GM12878 (cell line): ENCODE measurements around the gene LRRTM1.

Experiments used
- ATF2 ChIP-seq: IDR thresholded peaks from 2 replicates; pipeline ENCODE4 v1.6.1; 2012; ENCODE audit warnings: low read length, inconsistent platforms
- CHD1 ChIP-seq: IDR thresholded peaks from 2 replicates; pipeline ENCODE4 v1.6.1; 2012; ENCODE audit warnings: low read depth, low read length, improper control_type of control experiment
- CREB1 ChIP-seq: IDR thresholded peaks from 2 replicates; pipeline ENCODE4 v1.6.1; 2012; ENCODE audit warnings: low read depth, mild to moderate bottlenecking, inconsistent platforms
- CTCF ChIP-seq, 3 experiments: IDR thresholded peaks in 2 of 3; conservative IDR thresholded peaks in 1 of 3; 2 replicates each; pipeline ENCODE4 v1.5.1; 2011; ENCODE audit warnings: low read depth in 3 of 3, low read length in 3 of 3, mild to moderate bottlenecking in 3 of 3, control low read depth in 2 of 3, moderate library complexity in 2 of 3, inconsistent platforms in 1 of 3, mixed read lengths in 1 of 3; ENCODE audit not compliant: control insufficient read depth in 2 of 3, insufficient read depth in 1 of 3; ENCODE audit errors: extremely low read depth in 1 of 3
- MAX ChIP-seq: IDR thresholded peaks from 2 replicates; pipeline ENCODE4 v1.6.1; 2012; ENCODE audit warnings: low read depth, low read length, improper control_type of control experiment
- POLR2A ChIP-seq: IDR thresholded peaks from 2 replicates; pipeline ENCODE4 v1.6.1; 2011; ENCODE audit warnings: low read depth, mild to moderate bottlenecking, low read length
- REST ChIP-seq: IDR thresholded peaks from 2 replicates; pipeline ENCODE4 v1.6.1; 2012; ENCODE audit warnings: mild to moderate bottlenecking, low read depth, low read length
- SIX5 ChIP-seq: IDR thresholded peaks from 2 replicates; pipeline ENCODE4 v1.6.1; 2011; ENCODE audit warnings: mild to moderate bottlenecking, low read depth, low read length, moderate library complexity; ENCODE audit not compliant: severe bottlenecking
- SREBF2 ChIP-seq: IDR thresholded peaks from 2 replicates; pipeline ENCODE4 v1.6.1; 2012; ENCODE audit warnings: mild to moderate bottlenecking, low read length
- STAT3 ChIP-seq: IDR thresholded peaks from 2 replicates; pipeline ENCODE4 v1.6.1; 2011; ENCODE audit warnings: low read depth, low read length, improper control_type of control experiment
- TAF1 ChIP-seq: IDR thresholded peaks from 2 replicates; pipeline ENCODE4 v1.6.1; 2011; ENCODE audit warnings: mild to moderate bottlenecking, low read depth, low read length, borderline replicate concordance
- USF1 ChIP-seq: IDR thresholded peaks from 2 replicates; pipeline ENCODE4 v1.6.1; 2011; ENCODE audit warnings: borderline replicate concordance, low read depth, mild to moderate bottlenecking, moderate library complexity, mixed read lengths, low read length; ENCODE audit not compliant: insufficient read depth; ENCODE audit errors: extremely low read length

GRCh38 chr2:80335411-80335810 lies 30.9 kb upstream of the LRRTM1 start:
- TF ChIP-seq STAT3 (no peak), USF1 (no peak), CTCF (IDR thresholded peaks at IDR 0.05 in 2 of 3, conservative IDR thresholded peaks at IDR 0.05 in 1 of 3; ENCODE audit: control insufficient read depth in 2 of 3, extremely low read depth in 1 of 3, insufficient read depth in 1 of 3, low read depth in 3 of 3, low read length in 3 of 3) (no peak), REST (no peak), SIX5 (no peak), POLR2A (no peak), TAF1 (no peak), MAX (no peak), CHD1 (no peak), CREB1 (no peak), ATF2 (no peak), SREBF2 (no peak)
